ENCODE data around the gene C9orf43. TPM values are rescaled to one million over a fixed set of nuclear protein-coding genes. Genes with fewer than 3 reads are reported as not detected.
"Not testable (repeated sequence)": the region's sequence is repeated elsewhere in the genome, so short reads cannot be mapped to it uniquely, and the experiment has no call there.

Gene C9orf43, protein sequence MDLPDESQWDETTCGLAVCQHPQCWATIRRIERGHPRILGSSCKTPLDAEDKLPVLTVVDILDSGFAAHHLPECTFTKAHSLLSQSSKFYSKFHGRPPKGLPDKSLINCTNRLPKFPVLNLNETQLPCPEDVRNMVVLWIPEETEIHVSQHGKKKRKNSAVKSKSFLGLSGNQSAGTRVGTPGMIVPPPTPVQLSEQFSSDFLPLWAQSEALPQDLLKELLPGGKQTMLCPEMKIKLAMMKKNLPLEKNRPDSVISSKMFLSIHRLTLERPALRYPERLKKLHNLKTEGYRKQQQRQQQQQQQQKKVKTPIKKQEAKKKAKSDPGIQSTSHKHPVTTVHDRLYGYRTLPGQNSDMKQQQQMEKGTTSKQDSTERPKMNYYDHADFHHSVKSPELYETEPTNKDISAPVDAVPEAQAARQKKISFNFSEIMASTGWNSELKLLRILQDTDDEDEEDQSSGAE
- total RNA-seq = under 1 TPM; 0.40 TPM

DNA sequence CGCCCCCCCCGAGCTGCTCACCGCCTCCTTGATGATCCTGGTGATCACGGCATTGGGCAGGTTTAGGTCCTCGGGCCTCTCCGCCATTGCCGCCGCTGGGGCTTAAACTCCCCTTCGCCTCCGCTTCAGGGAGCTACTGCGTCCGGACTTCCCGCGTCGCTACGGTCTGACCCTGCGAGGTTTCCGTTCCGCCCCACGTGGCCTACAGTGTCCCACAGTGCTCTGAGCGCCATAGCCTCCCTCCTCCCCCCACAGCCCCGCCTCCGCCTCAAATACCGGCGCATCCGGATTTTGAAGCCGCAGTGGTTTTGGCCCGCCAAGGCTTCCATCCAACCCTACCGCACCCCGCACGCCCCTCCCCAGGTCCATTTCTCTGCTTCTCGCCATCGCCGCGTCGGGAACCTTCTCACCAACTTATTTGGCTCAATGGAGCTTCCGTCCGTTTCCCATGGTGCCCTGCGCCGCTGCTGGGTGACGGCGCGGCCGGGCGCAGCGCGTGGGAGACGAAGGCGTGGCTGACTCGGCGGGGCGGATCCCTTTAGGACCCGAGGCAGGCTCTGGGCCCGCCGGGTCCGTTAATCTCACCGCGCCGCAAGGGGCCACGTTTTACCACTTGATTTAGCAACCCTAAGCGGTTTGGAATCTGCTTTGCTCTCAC, at the start of gene C9orf43, which contains the start of gene POLE3:
Gene C9orf43 (plus strand): TSS at position 541 of the 658 bp plus-strand sequence. CDS start 2,747 bp downstream, outside the sequence.
Gene POLE3 (minus strand): TSS at position 469 of the 658 bp plus-strand sequence. CDS start 382 bp downstream, at position 87.
- peaks cover 37% of the 10 kb centered on the region for H3K4me1 Mint-ChIP-seq
- ChIA-PET CTCF (interaction anchor here (0.6 to 4.5 kb wide), 23 partner anchors 9 to 995 kb away, joined by 3 to 41 read pairs (median 4); partner anchors contain the start of genes ALAD, CDC26, FKBP15 and HDHD3), POLR2A (interaction anchor here (0.6 to 4.3 kb wide), 24 partner anchors 9 to 1927 kb away, joined by 3 to 56 read pairs (median 6); partner anchors contain the start of genes ALAD, BSPRY, CDC26 and ECPAS)
- H3K36me3 Mint-ChIP-seq (ENCODE audit: low read depth) = peaks cover 37% of the 10 kb centered on the region
- H3K27me3 Mint-ChIP-seq = no peaks in the 10 kb centered on the region
- DNase-seq = peak; percentile 95
- no peaks in the 10 kb centered on the region for H3K9me3 Mint-ChIP-seq
- peak within 1 kb of the TSS; percentile 99 for H3K27ac Mint-ChIP-seq
- H3K4me3 Mint-ChIP-seq = peak within 1 kb of the TSS; percentile 98

DNA sequence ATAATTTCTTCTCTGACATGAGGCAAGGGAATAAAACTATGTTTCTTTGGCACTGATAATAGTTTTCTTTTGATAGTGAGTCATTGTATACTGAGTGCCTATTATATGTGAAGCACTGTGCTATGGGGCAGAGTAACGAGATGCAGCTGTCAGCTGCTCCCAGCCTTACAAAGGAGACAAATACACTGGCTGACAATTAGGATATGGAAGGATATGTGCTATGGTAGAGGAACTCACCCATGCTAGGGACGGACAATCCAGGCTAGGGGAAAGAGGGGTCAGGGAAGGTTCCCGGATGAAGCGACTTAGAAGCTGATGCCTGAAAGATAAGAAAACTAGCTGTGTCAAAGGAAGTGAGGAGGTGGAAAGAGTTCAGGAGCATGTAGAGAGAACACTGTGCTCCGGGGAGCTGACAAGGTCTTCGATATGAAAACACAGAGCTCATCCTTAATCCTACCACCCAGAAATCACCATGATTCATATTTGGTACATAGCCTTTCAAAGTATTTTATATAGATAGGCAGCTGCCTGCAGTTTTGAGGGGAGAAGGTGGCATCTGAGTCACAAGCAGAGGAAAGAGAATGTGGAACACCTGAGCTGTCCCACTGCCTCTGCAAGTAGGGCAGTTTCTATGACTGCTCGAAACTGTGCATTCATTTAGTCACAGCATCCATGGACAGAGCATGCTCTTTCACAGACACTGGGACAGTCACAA, 49.1 kb upstream of the C9orf43 start:
- ChIA-PET POLR2A (interaction anchor here (1.5 kb wide), 1 partner anchor 12 kb away, joined by 5 read pairs; the partner anchor contains the start of gene BSPRY), CTCF (interaction anchor here (1.1 kb wide), 1 partner anchor 20 kb away, joined by 3 read pairs; no protein-coding TSS in a partner anchor)
- no peak for DNase-seq
- Mint-ChIP-seq H3K27ac (no peak overlapping the region), H3K27me3 (no peaks in the 10 kb centered on the region), H3K36me3 (ENCODE audit: low read depth) (no peaks in the 10 kb centered on the region), H3K4me1 (peaks cover 3% of the 10 kb centered on the region), H3K9me3 (no peaks in the 10 kb centered on the region), H3K4me3 (no peak overlapping the region)

DNA sequence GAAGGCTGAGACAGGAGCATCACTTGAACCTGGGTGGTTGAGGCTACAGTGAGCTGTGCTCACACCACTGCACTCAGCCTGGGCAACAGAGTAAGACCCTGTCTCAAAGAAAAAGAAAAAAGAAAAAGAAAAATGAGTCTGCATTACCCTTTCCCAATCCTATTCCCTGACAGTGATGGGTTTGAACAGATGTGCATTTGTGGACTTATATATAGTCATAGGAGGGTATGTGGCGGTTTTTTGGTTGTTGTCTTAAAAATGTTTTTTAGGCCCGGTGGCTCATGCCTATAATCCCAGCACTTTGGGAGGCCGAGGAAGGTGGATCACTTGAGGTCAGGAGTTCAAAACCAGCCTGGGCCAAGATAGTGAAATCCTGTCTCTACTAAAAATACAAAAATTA, 47.2 kb upstream of the C9orf43 start:
- Mint-ChIP-seq H3K27ac (no peak overlapping the region), H3K36me3 (ENCODE audit: low read depth) (no peaks in the 10 kb centered on the region), H3K4me3 (no peak overlapping the region), H3K27me3 (no peaks in the 10 kb centered on the region), H3K4me1 (peaks cover 3% of the 10 kb centered on the region), H3K9me3 (no peaks in the 10 kb centered on the region)
- no peak for DNase-seq
- ChIA-PET POLR2A (interaction anchor here (0.6 kb wide), 1 partner anchor 11 kb away, joined by 3 read pairs; no protein-coding TSS in a partner anchor), CTCF (interaction anchor here (0.6 kb wide), 1 partner anchor 293 kb away, joined by 3 read pairs; no protein-coding TSS in a partner anchor)

DNA sequence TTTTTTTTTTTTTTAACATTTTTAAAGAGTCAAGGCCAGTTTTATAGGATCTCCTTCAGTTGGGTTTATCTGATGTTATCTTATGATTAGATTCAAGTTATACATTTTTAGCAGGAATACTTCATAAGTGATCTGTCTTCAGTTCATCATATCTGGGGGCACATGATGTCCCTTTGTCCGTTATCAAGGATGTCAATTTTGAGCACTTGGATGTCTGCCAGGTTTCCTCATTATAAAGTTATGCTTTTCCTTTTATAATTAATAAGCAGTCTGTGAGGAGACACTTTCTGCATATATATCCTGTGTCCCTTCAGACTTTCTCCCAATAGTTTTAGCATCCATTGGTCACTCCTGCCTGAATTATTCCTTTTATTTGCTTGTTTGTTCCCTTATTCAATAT, 45.6 kb upstream of the C9orf43 start:
- POLR2A ChIA-PET = no interaction called here
- H3K9me3 Mint-ChIP-seq = no peaks in the 10 kb centered on the region
- H3K36me3 Mint-ChIP-seq (ENCODE audit: low read depth) = no peaks in the 10 kb centered on the region
- DNase-seq = no peak
- H3K27ac Mint-ChIP-seq = no peak overlapping the region
- peaks cover 3% of the 10 kb centered on the region for H3K4me1 Mint-ChIP-seq
- H3K27me3 Mint-ChIP-seq = no peaks in the 10 kb centered on the region
- CTCF ChIA-PET = interaction anchor here (0.5 to 1.8 kb wide), 5 partner anchors 12 to 90 kb away, joined by 3 to 5 read pairs (median 3); partner anchors contain the start of gene BSPRY
- no peak overlapping the region for H3K4me3 Mint-ChIP-seq

DNA sequence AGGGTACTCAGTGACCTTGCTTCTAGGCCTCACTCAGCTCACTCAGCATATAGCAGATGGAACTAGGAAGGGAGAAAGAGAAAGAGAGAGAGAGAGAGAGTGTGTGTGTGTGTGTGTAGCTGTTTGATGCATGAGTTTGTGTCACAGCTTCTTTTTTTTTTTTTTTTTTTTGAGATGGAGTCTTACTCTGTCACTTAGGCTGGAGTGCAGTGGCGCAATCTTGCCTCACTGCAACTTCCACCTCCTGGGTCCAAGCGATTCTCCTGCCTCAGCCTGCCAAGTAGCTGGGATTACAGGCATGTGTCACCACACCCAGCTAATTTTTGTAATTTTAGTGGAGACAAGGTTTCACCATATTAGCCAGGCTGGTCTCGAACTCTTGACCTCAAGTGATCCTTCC, 44.9 kb upstream of the C9orf43 start:
- POLR2A ChIA-PET; H3K4me1 Mint-ChIP-seq; H3K36me3 Mint-ChIP-seq (ENCODE audit: low read depth); DNase-seq; H3K27ac Mint-ChIP-seq; H3K9me3 Mint-ChIP-seq; H3K27me3 Mint-ChIP-seq; H3K4me3 Mint-ChIP-seq: not testable (repeated sequence)
- CTCF ChIA-PET = interaction anchor here (0.6 to 1.8 kb wide), 2 partner anchors 15 to 16 kb away, joined by 3 to 4 read pairs; partner anchors contain the start of gene BSPRY

DNA sequence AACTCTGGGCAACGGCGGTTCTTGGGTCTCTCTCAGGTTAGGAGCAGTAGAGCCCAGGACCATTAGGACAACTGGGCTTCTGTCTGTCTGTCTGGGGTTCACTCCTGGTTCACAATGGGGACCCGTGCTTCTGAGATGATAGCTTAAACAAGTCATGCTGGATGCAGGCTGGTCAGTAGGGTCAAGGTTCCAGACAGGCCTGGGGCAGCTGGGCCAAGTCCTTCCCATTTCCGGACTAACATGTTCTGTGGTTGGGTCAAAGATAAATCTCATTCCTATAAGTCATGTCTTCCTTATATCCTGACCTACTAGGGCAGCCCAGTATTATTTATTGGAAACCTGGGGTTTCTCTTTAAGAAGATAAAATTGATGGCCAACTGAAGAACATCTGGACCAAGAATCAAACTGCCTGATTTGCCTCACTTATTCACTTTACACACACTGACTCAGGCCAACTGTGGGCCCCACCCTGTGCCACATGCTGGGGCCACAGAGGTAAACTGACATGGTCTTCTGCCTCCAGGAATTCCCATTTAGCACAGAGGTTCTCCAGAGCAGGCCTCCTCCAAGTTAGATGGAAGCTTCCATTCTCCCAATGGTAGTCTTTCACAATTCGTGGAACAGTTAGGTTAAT, 42.1 kb upstream of the C9orf43 start:
- Mint-ChIP-seq H3K4me3 (no peak overlapping the region), H3K27me3 (no peaks in the 10 kb centered on the region), H3K9me3 (no peaks in the 10 kb centered on the region), H3K27ac (no peak overlapping the region), H3K36me3 (ENCODE audit: low read depth) (peaks cover 9% of the 10 kb centered on the region), H3K4me1 (no peaks in the 10 kb centered on the region)
- no peak for DNase-seq
- POLR2A ChIA-PET = interaction anchor here (1.5 kb wide), 1 partner anchor 8 kb away, joined by 5 read pairs; the partner anchor contains the start of gene HDHD3
- CTCF ChIA-PET = interaction anchor here (0.7 to 1.0 kb wide), 2 partner anchors 20 to 218 kb away, joined by 3 to 4 read pairs; partner anchors contain the start of gene SLC31A2

DNA sequence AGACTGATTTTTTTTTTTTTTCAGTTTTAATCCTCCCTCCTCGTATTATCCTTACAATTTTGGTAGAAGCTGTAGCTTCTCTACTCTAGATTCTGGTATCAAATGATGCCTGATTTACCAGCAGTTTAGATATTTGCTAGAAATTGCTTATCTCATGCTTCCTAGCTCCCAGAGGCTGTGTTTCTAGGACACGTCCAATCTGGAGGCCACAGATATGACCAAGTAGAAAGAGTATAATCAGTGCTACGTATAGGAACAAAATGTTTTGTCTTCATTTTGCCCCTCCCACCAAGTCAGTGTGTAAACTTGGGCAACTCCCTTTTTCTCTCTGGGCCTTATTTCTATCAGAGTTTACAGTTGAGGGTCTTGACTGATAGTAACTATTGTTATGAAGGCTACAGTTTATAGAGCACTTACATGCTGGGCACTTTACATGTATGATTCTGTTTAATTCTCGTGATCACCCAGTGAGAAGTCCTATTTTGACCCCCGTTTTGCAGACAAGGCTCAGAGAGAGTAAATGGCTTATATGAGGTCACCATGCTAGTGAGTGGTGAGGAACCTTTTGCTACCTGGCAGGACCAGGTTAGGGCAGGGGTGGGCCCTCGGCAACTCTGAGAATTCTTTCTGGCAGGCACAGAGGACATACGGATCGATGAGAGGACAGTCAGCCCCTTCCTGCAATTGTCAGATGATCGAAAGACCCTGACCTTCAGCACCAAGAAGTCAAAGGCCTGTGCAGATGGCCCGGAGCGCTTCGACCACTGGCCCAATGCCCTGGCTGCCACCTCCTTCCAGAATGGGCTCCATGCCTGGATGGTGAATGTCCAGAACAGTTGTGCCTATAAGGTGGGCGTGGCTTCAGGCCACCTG, 41.3 kb upstream of the C9orf43 start:
- no peak for DNase-seq
- Mint-ChIP-seq H3K4me3 (no peak overlapping the region), H3K36me3 (ENCODE audit: low read depth) (peaks cover 10% of the 10 kb centered on the region), H3K27ac (no peak overlapping the region), H3K4me1 (no peaks in the 10 kb centered on the region), H3K9me3 (no peaks in the 10 kb centered on the region), H3K27me3 (no peaks in the 10 kb centered on the region)
- POLR2A ChIA-PET = no interaction called here
- CTCF ChIA-PET = no interaction called here

DNA sequence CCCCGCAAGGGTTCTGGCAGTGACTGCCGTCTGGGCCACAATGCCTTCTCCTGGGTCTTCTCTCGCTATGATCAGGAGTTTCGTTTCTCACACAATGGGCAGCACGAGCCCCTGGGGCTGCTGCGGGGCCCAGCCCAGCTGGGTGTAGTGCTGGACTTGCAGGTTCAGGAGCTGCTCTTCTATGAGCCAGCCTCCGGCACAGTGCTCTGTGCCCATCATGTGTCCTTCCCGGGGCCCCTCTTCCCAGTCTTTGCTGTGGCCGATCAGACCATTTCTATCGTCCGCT, 40.7 kb upstream of the C9orf43 start:
- H3K4me1 Mint-ChIP-seq = peaks cover 3% of the 10 kb centered on the region
- H3K4me3 Mint-ChIP-seq = no peak overlapping the region
- H3K27ac Mint-ChIP-seq = no peak overlapping the region
- peaks cover 13% of the 10 kb centered on the region for H3K36me3 Mint-ChIP-seq (ENCODE audit: low read depth)
- ChIA-PET POLR2A (no interaction called here), CTCF (interaction anchor here (0.6 kb wide), 1 partner anchor 27 kb away, joined by 3 read pairs; no protein-coding TSS in a partner anchor)
- DNase-seq = no peak
- no peaks in the 10 kb centered on the region for H3K27me3 Mint-ChIP-seq
- no peaks in the 10 kb centered on the region for H3K9me3 Mint-ChIP-seq

DNA sequence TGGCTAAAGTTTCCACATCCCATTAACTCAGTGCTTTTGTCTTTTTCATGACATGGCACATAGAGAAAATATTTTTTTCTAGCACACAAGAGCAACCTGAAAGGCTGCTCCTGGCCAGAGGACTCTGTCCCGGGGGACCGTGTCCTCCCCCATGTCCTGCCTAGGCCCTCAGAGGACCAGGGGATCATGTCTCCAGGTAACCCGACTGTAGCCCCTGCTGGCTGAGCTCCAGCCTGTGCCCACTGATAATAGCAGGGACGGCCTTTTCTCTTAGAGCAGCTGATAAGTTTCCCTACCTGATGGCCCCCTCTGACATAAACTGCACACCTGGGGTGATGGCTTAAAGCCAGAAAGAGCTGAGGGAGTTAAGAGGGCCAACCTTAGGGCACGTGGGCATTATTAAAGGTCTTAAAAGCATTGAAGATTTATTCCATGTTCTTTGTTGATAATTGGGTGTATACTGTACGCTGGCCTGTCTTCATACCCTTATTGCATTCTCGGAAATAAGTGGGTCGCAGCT, 39.7 kb upstream of the C9orf43 start:
- H3K36me3 Mint-ChIP-seq (ENCODE audit: low read depth) = peaks cover 21% of the 10 kb centered on the region
- H3K9me3 Mint-ChIP-seq = no peaks in the 10 kb centered on the region
- CTCF ChIA-PET = no interaction called here
- H3K27me3 Mint-ChIP-seq = no peaks in the 10 kb centered on the region
- H3K4me3 Mint-ChIP-seq = no peak overlapping the region
- POLR2A ChIA-PET = no interaction called here
- no peak for DNase-seq
- H3K4me1 Mint-ChIP-seq = peaks cover 13% of the 10 kb centered on the region
- no peak overlapping the region for H3K27ac Mint-ChIP-seq

DNA sequence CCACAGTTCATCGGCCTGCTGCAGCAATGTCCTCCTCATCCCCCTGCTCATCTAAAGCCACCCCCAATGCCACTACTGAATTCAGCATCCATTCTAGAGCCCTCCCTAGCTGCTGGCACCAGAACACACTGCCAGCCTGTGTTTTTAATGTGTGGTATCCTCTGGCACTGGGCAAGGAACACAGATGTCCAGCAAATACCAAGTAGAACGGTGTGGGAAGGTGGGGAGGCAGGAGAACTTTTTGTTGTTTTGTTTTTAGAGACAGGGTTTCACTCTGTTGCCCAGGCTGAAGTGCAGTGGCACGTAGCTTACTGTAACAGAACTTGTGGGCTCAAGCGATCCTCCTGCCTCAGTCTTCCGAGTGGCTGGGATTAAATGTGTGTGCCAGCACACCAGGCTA, 38.5 kb upstream of the C9orf43 start:
- CTCF ChIA-PET = no interaction called here
- POLR2A ChIA-PET = interaction anchor here (0.9 to 1.5 kb wide), 2 partner anchors 22 to 38 kb away, joined by 3 read pairs; partner anchors contain the start of genes C9orf43 and POLE3
- Mint-ChIP-seq H3K36me3 (ENCODE audit: low read depth) (peaks cover 21% of the 10 kb centered on the region), H3K27ac (no peak overlapping the region), H3K4me1 (peaks cover 14% of the 10 kb centered on the region), H3K9me3 (no peaks in the 10 kb centered on the region), H3K27me3 (no peaks in the 10 kb centered on the region), H3K4me3 (no peak overlapping the region)
- no peak for DNase-seq

DNA sequence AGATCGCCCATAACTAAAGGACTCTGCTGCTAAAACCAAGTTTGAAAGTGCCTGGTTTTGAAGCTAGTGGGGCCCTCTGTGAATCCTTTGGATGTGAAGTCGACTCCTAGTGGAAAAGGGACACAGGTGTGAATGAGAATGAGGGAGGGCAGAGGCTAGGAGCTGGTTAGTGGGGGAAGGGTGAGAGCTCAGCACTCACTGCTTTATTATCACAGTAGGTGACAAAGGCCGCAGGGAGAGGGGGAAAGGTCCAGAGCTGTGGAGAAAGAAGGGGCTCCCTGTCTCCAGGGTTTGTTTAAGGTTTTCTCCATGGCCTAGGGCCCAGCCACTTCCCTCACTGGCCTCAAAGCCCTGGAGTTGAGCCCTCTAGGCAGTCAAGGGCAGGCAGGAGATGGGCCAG, 37.3 kb upstream of the C9orf43 start:
- POLR2A ChIA-PET = interaction anchor here (1.5 kb wide), 1 partner anchor 37 kb away, joined by 3 read pairs; the partner anchor contains the start of genes C9orf43 and POLE3

More for the DNA sequence above, 37.3 kb upstream of the C9orf43 start:
- no peak overlapping the region for H3K27ac Mint-ChIP-seq
- H3K27me3 Mint-ChIP-seq = no peaks in the 10 kb centered on the region
- no peak for DNase-seq
- no peaks in the 10 kb centered on the region for H3K9me3 Mint-ChIP-seq
- CTCF ChIA-PET = no interaction called here
- peaks cover 21% of the 10 kb centered on the region for H3K36me3 Mint-ChIP-seq (ENCODE audit: low read depth)
- H3K4me3 Mint-ChIP-seq = no peak overlapping the region
- H3K4me1 Mint-ChIP-seq = peaks cover 16% of the 10 kb centered on the region
